HCT116 (cell line): ENCODE measurements around the gene ZNF586. TPM values are rescaled to one million over a fixed set of nuclear protein-coding genes. Genes with fewer than 3 reads are reported as not detected.

Experiments used
- ATAC-seq: fragments of 200-7000 bp; cut with Tn5 transposase; 2 replicates; pipeline ENCODE4 v1.9.1; 2020; ENCODE audit warnings: mild to moderate bottlenecking, moderate library complexity
- BruUV-seq: library from RNA; stranded (reverse); fragments of 400-500 nt; replicated peaks from 2 replicates; lab custom pipeline; 2021; lab: Mats Ljungman, UMichigan
- CTCF ChIA-PET: fragments of 300-600 bp; sonication (Branson Sonifier 250); formaldehyde crosslinking; loops from one replicate; lab custom pipeline; 2021; ENCODE audit warnings: antibody characterized with exemption; lab: Charles Lee
- POLR2A ChIA-PET: fragments of 300-600, 350-600 bp; sonication (Branson Sonifier 250); formaldehyde crosslinking; loops from one replicate; lab custom pipeline; 2021; ENCODE audit warnings: antibody characterized with exemption; lab: Charles Lee
- RAD21 ChIA-PET, 2 experiments: fragments of 300-600 bp; sonication (Branson Sonifier 250); formaldehyde crosslinking; loops; one replicate each; lab custom pipeline; 2023; ENCODE audit warnings: low total read pairs in 2 of 2; ENCODE audit not compliant: uncharacterized antibody in 2 of 2, unreplicated experiment in 2 of 2, low non-redundant PET in 1 of 2; lab: Charles Lee
- DNase-seq: peaks from one replicate; pipeline ENCODE4 v3.0.0-alpha.2; 2010; ENCODE audit warnings: low read depth, low spot score
- H2AFZ ChIP-seq: fragments of 200-600 bp; shearing (Covaris generic), sonication (generic); 2 replicates; pipeline ENCODE4 v1.6.1; 2017; ENCODE audit warnings: low read depth, mixed run types, mixed read lengths, antibody characterized with exemption, low read length; ENCODE audit not compliant: poor library complexity, severe bottlenecking
- H3K27ac ChIP-seq: 2 replicates; pipeline ENCODE4 v1.5.1; 2012; ENCODE audit warnings: low read depth, low read length
- H3K27me3 ChIP-seq: fragments of 200-600 bp; sonication (generic); 2 replicates; pipeline ENCODE4 v1.6.1; 2016; ENCODE audit warnings: mixed run types, low read length, mixed read lengths; ENCODE audit not compliant: insufficient read depth
- H3K36me3 ChIP-seq, 2 experiments: fragments of 200-500 bp in 1 of 2; fragments of 200-600 bp in 1 of 2; sonication (Bioruptor generic) in 1 of 2; sonication (generic) in 1 of 2; 2 replicates each; pipeline versions ENCODE4 v1.5.1 to v1.6.1; 2014 to 2016; ENCODE audit warnings: low read length in 2 of 2, inconsistent platforms in 1 of 2, mixed read lengths in 1 of 2, mixed run types in 1 of 2; ENCODE audit not compliant: insufficient read depth in 2 of 2, control insufficient read depth in 1 of 2
- H3K4me1 ChIP-seq, 2 experiments: fragments of 200-600 bp in 1 of 2; sonication (generic) in 1 of 2; 2 replicates each; pipeline versions ENCODE4 v1.5.1 to v1.6.1; 2012 to 2017; ENCODE audit warnings: low read length in 2 of 2, inconsistent platforms in 1 of 2, mild to moderate bottlenecking in 1 of 2, mixed read lengths in 1 of 2, mixed run types in 1 of 2, moderate library complexity in 1 of 2; ENCODE audit not compliant: insufficient read depth in 2 of 2, control insufficient read depth in 1 of 2
- H3K4me2 ChIP-seq: fragments of 200-600 bp; sonication (generic); 2 replicates; pipeline ENCODE4 v1.6.1; 2017; ENCODE audit warnings: mixed run types, low read length, mixed read lengths
- H3K4me3 ChIP-seq, 2 experiments: fragments of 200-600 bp in 1 of 2; sonication (generic) in 1 of 2; replicated peaks in 1 of 2; 2 replicates each; pipeline ENCODE4 v1.5.1; 2011 to 2016; ENCODE audit warnings: low read length in 2 of 2, control low read depth in 1 of 2, low read depth in 1 of 2, mild to moderate bottlenecking in 1 of 2, mixed read lengths in 1 of 2, mixed run types in 1 of 2
- H3K79me2 ChIP-seq: fragments of 200-600 bp; sonication (generic); 2 replicates; pipeline ENCODE4 v1.6.1; 2017; ENCODE audit warnings: mild to moderate bottlenecking, mixed run types, low read length, moderate library complexity, mixed read lengths; ENCODE audit not compliant: insufficient read depth
- H3K9ac ChIP-seq: fragments of 200-600 bp; sonication (generic); 2 replicates; pipeline ENCODE4 v1.6.1; 2016; ENCODE audit warnings: low read length, mixed read lengths
- H3K9me2 ChIP-seq: fragments of 200-600 bp; sonication (generic), shearing (Covaris generic); 2 replicates; pipeline ENCODE4 v1.6.1; 2017; ENCODE audit warnings: mixed run types, mild to moderate bottlenecking, moderate library complexity; ENCODE audit not compliant: insufficient read depth
- H3K9me3 ChIP-seq, 2 experiments: fragments of 200-500 bp in 1 of 2; fragments of 200-600 bp in 1 of 2; sonication (Bioruptor generic) in 1 of 2; sonication (generic) in 1 of 2; 2 replicates each; pipeline ENCODE4 v1.6.1; 2014 to 2017; ENCODE audit warnings: low read length in 2 of 2, mixed read lengths in 2 of 2, inconsistent platforms in 1 of 2, low read depth in 1 of 2, mild to moderate bottlenecking in 1 of 2, mixed run types in 1 of 2, moderate library complexity in 1 of 2; ENCODE audit not compliant: control insufficient read depth in 1 of 2, insufficient read depth in 1 of 2
- H4K20me1 ChIP-seq: fragments of 200-600 bp; sonication (generic), shearing (Covaris generic); 2 replicates; pipeline ENCODE4 v1.6.1; 2017; ENCODE audit warnings: mixed run types, mild to moderate bottlenecking, moderate library complexity; ENCODE audit not compliant: insufficient read depth
- CBX3 ChIP-seq: IDR thresholded peaks from 2 replicates; pipeline ENCODE4 v1.6.1; 2012; ENCODE audit warnings: low read depth
- CEBPB ChIP-seq: IDR thresholded peaks from 2 replicates; pipeline ENCODE4 v1.6.1; 2012; ENCODE audit warnings: low read depth
- ELF1 ChIP-seq: IDR thresholded peaks from 2 replicates; pipeline ENCODE4 v1.6.1; 2012; ENCODE audit warnings: low read depth, borderline replicate concordance
- EZH2phosphoT487 ChIP-seq: fragments of 200-600 bp; IDR thresholded peaks from 2 replicates; pipeline ENCODE4 v1.6.1; 2018; ENCODE audit warnings: antibody characterized with exemption, borderline replicate concordance
- JUND ChIP-seq: IDR thresholded peaks from 2 replicates; pipeline ENCODE4 v1.6.1; 2012
- POLR2A ChIP-seq: IDR thresholded peaks from 2 replicates; pipeline ENCODE4 v1.7.0; 2011; ENCODE audit warnings: borderline replicate concordance; ENCODE audit not compliant: insufficient read depth, insufficient read length; ENCODE audit errors: extremely low read depth
- RAD21 ChIP-seq: IDR thresholded peaks from 2 replicates; pipeline ENCODE4 v1.6.1; 2012; ENCODE audit warnings: low read depth, mild to moderate bottlenecking
- SIN3A ChIP-seq: IDR thresholded peaks from 2 replicates; pipeline ENCODE4 v1.6.1; 2012; ENCODE audit warnings: low read depth
- SP1 ChIP-seq: IDR thresholded peaks from 2 replicates; pipeline ENCODE4 v1.6.1; 2012; ENCODE audit warnings: low read depth
- SRF ChIP-seq: IDR thresholded peaks from 2 replicates; pipeline ENCODE4 v1.6.1; 2012; ENCODE audit warnings: low read depth
- TCF7L2 ChIP-seq: IDR thresholded peaks from 2 replicates; pipeline ENCODE4 v1.7.0; 2011; ENCODE audit warnings: borderline replicate concordance, inconsistent platforms; ENCODE audit not compliant: insufficient read depth, insufficient read length; ENCODE audit errors: extremely low read depth
- ZFX ChIP-seq: fragments of 450-650 bp; IDR thresholded peaks from 2 replicates; pipeline ENCODE4 v1.6.1; 2017
- ZNF274 ChIP-seq: fragments of 200-500 bp; sonication (Bioruptor generic); IDR thresholded peaks from 2 replicates; pipeline ENCODE4 v1.6.1; 2014; ENCODE audit warnings: mild to moderate bottlenecking, low read depth, low read length, inconsistent platforms
- intact Hi-C: fragments of 100-400 bp; cut with micrococcal nuclease; formaldehyde crosslinking; loops from 2 replicates; pipeline ENCODE4 v1.10.0; 2022
- total RNA-seq: library from RNA; stranded (reverse); gene quantifications from one replicate; pipeline ENCODE4 v1.2.1, GENCODE V29; 2021; ENCODE audit not compliant: unreplicated experiment
- TF ChIP-seq, protein P1 (sequence below): IDR thresholded peaks from 2 replicates; pipeline ENCODE4 v1.6.1; 2011; ENCODE audit warnings: mild to moderate bottlenecking, low read length, moderate library complexity; ENCODE audit not compliant: insufficient replicate concordance; ENCODE audit errors: extremely low read depth

ZNF586 gene
- total RNA-seq, 1 experiment from 2014 or later = 3.5 TPM

DNA sequence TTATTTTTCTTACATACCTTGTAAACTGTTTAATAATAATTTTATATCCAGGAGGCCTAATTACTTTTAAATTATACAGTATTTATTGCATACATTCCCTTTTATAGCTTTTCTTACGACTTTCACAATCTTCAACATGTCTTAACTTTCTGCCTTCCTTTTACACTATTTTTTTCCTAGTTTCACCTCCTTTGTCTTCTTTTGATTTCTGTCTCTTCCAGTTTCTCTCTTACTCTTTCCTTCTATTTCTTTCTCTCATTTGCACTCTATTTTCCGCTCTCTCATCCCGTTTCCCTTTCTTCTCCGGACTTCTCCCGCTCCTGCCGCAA, 33.8 kb downstream of the ZNF586 start:
- Histone ChIP-seq H3K9me3 (no peaks in the 10 kb centered on the region), H4K20me1 (no peaks in the 10 kb centered on the region), H3K4me1 (peaks cover 9 to 20% of the 10 kb centered on the region in 2 experiments; a peak in 3 of 4 replicates), H3K4me2 (peak overlapping the region; percentile 87), H2AFZ (no peak overlapping the region), H3K36me3 (peaks cover 8% of the 10 kb centered on the region in 2 experiments; a peak in 3 of 4 replicates), H3K9me2 (no peaks in the 10 kb centered on the region), H3K27me3 (no peaks in the 10 kb centered on the region), H3K27ac (peak overlapping the region; percentile 58), H3K9ac (peak overlapping the region; percentile 59), H3K79me2 (no peaks in the 10 kb centered on the region), H3K4me3 (peak overlapping the region; percentile 55 to 61)
- no TSS peak for BruUV-seq
- POLR2A ChIA-PET = interaction anchor here (1.3 kb wide), 1 partner anchor 12 kb away, joined by 3 read pairs; no protein-coding TSS in a partner anchor
- CTCF ChIA-PET = no interaction called here
- DNase-seq (no peak), ATAC-seq (peak; percentile 67)
- RAD21 ChIA-PET = no interaction called here
- intact Hi-C loops = loop anchor here (5.0 kb wide), 1 partner anchor 56 kb away; the partner anchor contains the start of gene ZNF776
- TF ChIP-seq SP1 = no peak
- no peak for TF ChIP-seq CEBPB
- TF ChIP-seq JUND = no peak
- no peak for TF ChIP-seq TCF7L2
- TF ChIP-seq ZNF274 = no peak
- no peak for TF ChIP-seq ELF1
- no peak for TF ChIP-seq ZFX
- no peak for TF ChIP-seq SIN3A
- no peak for TF ChIP-seq CBX3
- no peak for TF ChIP-seq EZH2phosphoT487
- no peak for TF ChIP-seq RAD21
- no peak for TF ChIP-seq POLR2A
- TF ChIP-seq, protein P1, sequence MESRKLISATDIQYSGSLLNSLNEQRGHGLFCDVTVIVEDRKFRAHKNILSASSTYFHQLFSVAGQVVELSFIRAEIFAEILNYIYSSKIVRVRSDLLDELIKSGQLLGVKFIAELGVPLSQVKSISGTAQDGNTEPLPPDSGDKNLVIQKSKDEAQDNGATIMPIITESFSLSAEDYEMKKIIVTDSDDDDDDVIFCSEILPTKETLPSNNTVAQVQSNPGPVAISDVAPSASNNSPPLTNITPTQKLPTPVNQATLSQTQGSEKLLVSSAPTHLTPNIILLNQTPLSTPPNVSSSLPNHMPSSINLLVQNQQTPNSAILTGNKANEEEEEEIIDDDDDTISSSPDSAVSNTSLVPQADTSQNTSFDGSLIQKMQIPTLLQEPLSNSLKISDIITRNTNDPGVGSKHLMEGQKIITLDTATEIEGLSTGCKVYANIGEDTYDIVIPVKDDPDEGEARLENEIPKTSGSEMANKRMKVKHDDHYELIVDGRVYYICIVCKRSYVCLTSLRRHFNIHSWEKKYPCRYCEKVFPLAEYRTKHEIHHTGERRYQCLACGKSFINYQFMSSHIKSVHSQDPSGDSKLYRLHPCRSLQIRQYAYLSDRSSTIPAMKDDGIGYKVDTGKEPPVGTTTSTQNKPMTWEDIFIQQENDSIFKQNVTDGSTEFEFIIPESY = no peak
- no peak for TF ChIP-seq SRF
